SU-DHL-6 (cell line): ENCODE data around the gene PLCL1.

Source experiments
- H2AFZ ChIP-seq: fragments of 200-600 bp; sonication (generic); 2 replicates; pipeline ENCODE4 v1.6.1; 2014; ENCODE audit warnings: low read depth, mild to moderate bottlenecking, moderate library complexity, mixed read lengths, antibody characterized with exemption, low read length; ENCODE audit not compliant: severe bottlenecking
- H3F3A ChIP-seq: fragments of 200-600 bp; shearing (Covaris generic); 2 replicates; pipeline ENCODE4 v1.6.0; 2016; ENCODE audit warnings: antibody characterized with exemption, mild to moderate bottlenecking; ENCODE audit not compliant: insufficient read depth
- H3K27ac ChIP-seq: fragments of 200-600 bp; sonication (generic); 2 replicates; pipeline ENCODE4 v1.5.1; 2016; ENCODE audit warnings: low read depth, mild to moderate bottlenecking, low read length, moderate library complexity, mixed read lengths
- H3K27me3 ChIP-seq: fragments of 200-600 bp; sonication (generic), shearing (Covaris generic); 2 replicates; pipeline ENCODE4 v1.6.0; 2014; ENCODE audit warnings: mild to moderate bottlenecking, low read length
- H3K36me3 ChIP-seq: fragments of 200-600 bp; sonication (generic); 2 replicates; pipeline ENCODE4 v1.6.1; 2014; ENCODE audit warnings: mild to moderate bottlenecking, low read length, mixed read lengths
- H3K4me2 ChIP-seq: fragments of 300-600, 200-600 bp; shearing (Covaris generic), sonication (generic); 2 replicates; pipeline ENCODE4 v1.6.0; 2014; ENCODE audit warnings: low read length, low read depth, mild to moderate bottlenecking; ENCODE audit not compliant: poor library complexity, severe bottlenecking
- H3K4me3 ChIP-seq: fragments of 200-600 bp; sonication (generic); 2 replicates; pipeline ENCODE4 v1.5.1; 2014; ENCODE audit warnings: antibody characterized with exemption, low read length, mild to moderate bottlenecking, mixed read lengths; ENCODE audit not compliant: insufficient read depth, poor library complexity, severe bottlenecking
- H3K79me2 ChIP-seq: fragments of 200-600 bp; sonication (generic); 2 replicates; pipeline ENCODE4 v1.6.1; 2014; ENCODE audit warnings: mild to moderate bottlenecking, low read length, moderate library complexity; ENCODE audit not compliant: insufficient read depth
- H3K9ac ChIP-seq: fragments of 200-600 bp; sonication (generic); 2 replicates; pipeline ENCODE4 v1.7.0; 2014; ENCODE audit warnings: mild to moderate bottlenecking, low read length
- H3K9me2 ChIP-seq: fragments of 200-600 bp; sonication (generic); replicated peaks from 2 replicates; pipeline ENCODE4 v1.6.1; 2014; ENCODE audit warnings: low read length; ENCODE audit not compliant: insufficient read depth
- H3K9me3 ChIP-seq: fragments of 200-600 bp; sonication (generic); 2 replicates; pipeline ENCODE4 v1.6.1; 2014; ENCODE audit warnings: low read length, mixed read lengths; ENCODE audit not compliant: insufficient read depth
- H4K20me1 ChIP-seq: fragments of 200-600 bp; sonication (generic); 2 replicates; pipeline ENCODE4 v1.6.1; 2014; ENCODE audit warnings: low read depth, mild to moderate bottlenecking, antibody characterized with exemption, low read length, moderate library complexity, mixed read lengths
- CTCF ChIP-seq: fragments of 200-600 bp; sonication (generic); IDR thresholded peaks from one replicate; pipeline ENCODE4 v1.5.1; 2017; ENCODE audit warnings: antibody characterized with exemption, mild to moderate bottlenecking, low read length, moderate library complexity; ENCODE audit not compliant: insufficient read depth, poor library complexity, severe bottlenecking
- EZH2phosphoT487 ChIP-seq: fragments of 200-600 bp; sonication (generic), shearing (Covaris generic); conservative IDR thresholded peaks from 2 replicates; pipeline ENCODE4 v1.6.1; 2018; ENCODE audit warnings: mild to moderate bottlenecking, antibody characterized with exemption, low read length, moderate library complexity, mixed read lengths

PLCL1 gene

DNA sequence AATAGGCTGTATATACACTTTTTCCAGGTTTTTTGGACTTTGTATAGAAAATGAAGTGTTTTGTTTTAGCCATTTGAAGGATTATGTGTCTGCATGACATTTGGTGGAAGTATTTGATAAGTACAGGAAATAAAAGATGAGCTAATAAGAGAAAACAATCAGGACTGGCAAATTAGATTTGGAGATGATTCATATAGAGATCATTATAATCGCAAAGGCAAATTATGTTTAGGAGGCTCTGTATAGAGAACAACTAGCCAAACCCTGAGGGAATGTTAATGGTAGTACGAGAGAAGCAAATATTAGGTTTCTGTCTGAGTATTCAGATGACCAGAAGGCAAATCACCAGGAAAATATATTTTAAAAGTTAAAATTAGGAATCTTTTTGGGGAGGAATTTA is 41.7 kb downstream of the PLCL1 start:
- no peaks in the 10 kb centered on the region for H3K79me2 ChIP-seq
- H3K27me3 ChIP-seq: no peaks in the 10 kb centered on the region; the same call in 1 of the 2 replicates
- H3K4me2 ChIP-seq: no peak overlapping the region

GRCh38 chr2:197846777-197847176 is 42.4 kb downstream of the PLCL1 start:
- no peaks in the 10 kb centered on the region for H3K9me2 ChIP-seq
- H3K4me2 ChIP-seq: no peak overlapping the region
- no peaks in the 10 kb centered on the region for H4K20me1 ChIP-seq
- no peaks in the 10 kb centered on the region for H3K36me3 ChIP-seq
- H3K27ac ChIP-seq: no peak overlapping the region
- H3K27me3 ChIP-seq: no peaks in the 10 kb centered on the region; the same call in 1 of the 2 replicates
- H3K9me3 ChIP-seq: no peaks in the 10 kb centered on the region
- H3K79me2 ChIP-seq: no peaks in the 10 kb centered on the region
- no peak overlapping the region for H3K4me3 ChIP-seq
- H2AFZ ChIP-seq: no peak overlapping the region
- TF ChIP-seq EZH2phosphoT487 (no peak), CTCF (no peak)
- H3K9ac ChIP-seq: no peak overlapping the region
- H3F3A ChIP-seq: no peaks in the 10 kb centered on the region

More for the DNA sequence above, 41.7 kb downstream of the PLCL1 start:
- Histone ChIP-seq H3K27ac (no peak overlapping the region), H3K9me2 (no peaks in the 10 kb centered on the region), H4K20me1 (no peaks in the 10 kb centered on the region), H3K9me3 (no peaks in the 10 kb centered on the region), H2AFZ (no peak overlapping the region), H3K9ac (no peak overlapping the region), H3F3A (no peaks in the 10 kb centered on the region), H3K36me3 (no peaks in the 10 kb centered on the region), H3K4me3 (no peak overlapping the region)
- TF ChIP-seq CTCF (no peak), EZH2phosphoT487 (no peak)

GRCh38 chr2:197847651-197848401 is 43.4 kb downstream of the PLCL1 start:
- no peak overlapping the region for H3K4me3 ChIP-seq
- H3K9me3 ChIP-seq: no peaks in the 10 kb centered on the region
- no peaks in the 10 kb centered on the region for H3K36me3 ChIP-seq
- H2AFZ ChIP-seq: no peak overlapping the region
- no peak for TF ChIP-seq CTCF
- no peaks in the 10 kb centered on the region for H3K9me2 ChIP-seq
- no peak overlapping the region for H3K4me2 ChIP-seq
- H3K27me3 ChIP-seq: no peaks in the 10 kb centered on the region; the same call in 1 of the 2 replicates
- H4K20me1 ChIP-seq: no peaks in the 10 kb centered on the region
- no peak overlapping the region for H3K27ac ChIP-seq
- no peak overlapping the region for H3K9ac ChIP-seq
- no peaks in the 10 kb centered on the region for H3K79me2 ChIP-seq
- no peaks in the 10 kb centered on the region for H3F3A ChIP-seq
